ENCODE measurements around the gene BAHCC1.

BAHCC1 gene

DNA sequence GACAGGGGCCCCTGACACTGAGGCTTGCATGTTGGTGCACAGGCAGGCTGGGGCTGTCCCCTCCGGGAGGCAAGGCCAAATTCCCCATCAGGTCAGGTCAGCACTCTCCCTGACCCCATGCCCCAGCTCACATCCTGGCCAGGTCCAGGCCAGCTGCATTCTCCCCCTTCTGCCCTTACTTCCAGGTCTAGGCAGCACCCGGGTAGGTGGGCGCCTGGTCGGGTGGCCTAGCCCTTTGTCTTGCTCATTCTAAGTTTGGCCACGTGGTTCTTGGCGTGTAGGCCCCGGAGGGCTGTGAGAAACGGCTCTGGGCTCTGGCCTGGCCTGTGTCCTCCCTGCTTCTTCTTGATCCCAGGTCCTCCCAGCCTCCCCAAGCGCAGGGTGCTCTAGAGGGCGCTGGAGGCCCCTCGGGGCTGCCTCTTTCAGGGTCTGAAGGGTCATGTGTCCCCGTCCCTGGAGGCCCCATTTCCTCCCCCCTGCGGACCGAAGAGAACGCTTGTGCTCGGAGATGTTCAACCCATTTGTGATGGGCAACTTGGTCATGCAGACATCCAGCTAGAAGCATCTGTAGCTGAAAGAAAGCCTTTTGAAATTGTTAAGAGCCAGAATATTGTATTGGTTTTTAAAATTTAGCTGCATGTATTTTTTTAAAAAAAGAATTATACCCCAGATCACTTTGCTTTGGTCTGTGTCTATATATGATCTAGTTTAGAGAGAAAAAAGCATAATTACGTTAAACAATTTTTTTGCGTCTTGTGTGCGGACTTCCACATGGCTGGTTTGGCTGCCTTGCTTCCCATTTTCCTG, 6.7 kb downstream of the BAHCC1 start:
- peak; percentile 47 for DNase-seq (ENCODE audit: low read depth)
- peak overlapping the region; percentile 7 for H3K4me3 ChIP-seq (ENCODE audit: low read depth, low read length)

DNA sequence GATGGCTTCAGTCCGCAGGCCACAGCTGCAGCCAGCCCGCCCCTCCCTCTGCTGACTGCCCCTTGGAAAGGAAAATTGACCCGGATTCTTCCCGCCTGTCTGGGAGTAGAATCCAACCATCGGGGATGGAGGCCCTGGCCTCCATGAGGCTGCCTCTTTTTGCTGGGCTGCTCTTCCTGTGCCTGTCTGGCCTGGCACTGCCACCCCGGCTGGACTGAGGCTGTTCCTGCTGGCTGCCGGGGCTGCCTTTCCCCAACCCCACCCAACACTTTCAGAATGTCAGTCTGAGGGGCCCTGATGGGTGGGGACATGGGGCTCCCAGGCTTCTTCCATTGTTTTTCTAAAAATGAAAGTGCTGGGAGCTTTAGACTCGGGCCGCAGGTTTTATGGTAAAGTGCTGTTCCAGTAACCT, 7.3 kb downstream of the BAHCC1 start:
- DNase-seq (ENCODE audit: low read depth), result no peak
- TF ChIP-seq, protein P1, sequence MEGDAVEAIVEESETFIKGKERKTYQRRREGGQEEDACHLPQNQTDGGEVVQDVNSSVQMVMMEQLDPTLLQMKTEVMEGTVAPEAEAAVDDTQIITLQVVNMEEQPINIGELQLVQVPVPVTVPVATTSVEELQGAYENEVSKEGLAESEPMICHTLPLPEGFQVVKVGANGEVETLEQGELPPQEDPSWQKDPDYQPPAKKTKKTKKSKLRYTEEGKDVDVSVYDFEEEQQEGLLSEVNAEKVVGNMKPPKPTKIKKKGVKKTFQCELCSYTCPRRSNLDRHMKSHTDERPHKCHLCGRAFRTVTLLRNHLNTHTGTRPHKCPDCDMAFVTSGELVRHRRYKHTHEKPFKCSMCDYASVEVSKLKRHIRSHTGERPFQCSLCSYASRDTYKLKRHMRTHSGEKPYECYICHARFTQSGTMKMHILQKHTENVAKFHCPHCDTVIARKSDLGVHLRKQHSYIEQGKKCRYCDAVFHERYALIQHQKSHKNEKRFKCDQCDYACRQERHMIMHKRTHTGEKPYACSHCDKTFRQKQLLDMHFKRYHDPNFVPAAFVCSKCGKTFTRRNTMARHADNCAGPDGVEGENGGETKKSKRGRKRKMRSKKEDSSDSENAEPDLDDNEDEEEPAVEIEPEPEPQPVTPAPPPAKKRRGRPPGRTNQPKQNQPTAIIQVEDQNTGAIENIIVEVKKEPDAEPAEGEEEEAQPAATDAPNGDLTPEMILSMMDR (conservative IDR thresholded peaks at IDR 0.05; ENCODE audit: low read depth, low read length), result no peak
- no peak overlapping the region for H3K4me3 ChIP-seq (ENCODE audit: low read depth, low read length)

More for the DNA sequence above, 6.7 kb downstream of the BAHCC1 start:
- TF ChIP-seq, protein P1 (conservative IDR thresholded peaks at IDR 0.05; ENCODE audit: low read depth, low read length), result peak; percentile 56

DNA sequence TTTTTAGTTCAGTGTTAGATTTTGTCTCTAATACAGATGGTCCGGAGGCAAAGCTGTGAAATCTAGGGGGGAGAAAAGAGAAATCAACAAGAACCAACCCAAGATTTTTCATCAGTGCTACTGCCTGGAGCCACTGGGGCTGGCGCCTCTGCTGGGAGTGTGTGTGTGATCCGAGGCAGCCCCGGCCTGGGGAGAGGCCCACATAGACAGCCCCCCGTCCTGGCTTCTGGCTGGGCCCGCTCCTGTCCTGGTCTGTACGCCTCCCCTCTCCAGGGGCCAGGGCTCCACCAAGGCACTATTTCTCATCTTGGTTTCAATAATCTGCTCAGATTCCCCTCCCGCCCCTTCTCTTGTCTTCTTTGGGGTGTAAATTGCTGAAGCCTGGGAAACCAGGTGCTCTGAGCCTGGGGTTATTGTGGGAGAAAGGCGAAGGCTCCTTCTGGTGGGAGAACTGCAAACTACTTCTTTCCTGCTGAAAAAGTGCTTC, 7.8 kb downstream of the BAHCC1 start:
- DNase-seq (ENCODE audit: low read depth), result peak; percentile 31
- H3K4me3 ChIP-seq (ENCODE audit: low read depth, low read length), result no peak overlapping the region
- TF ChIP-seq, protein P1 (conservative IDR thresholded peaks at IDR 0.05; ENCODE audit: low read depth, low read length), result peak; percentile 36

DNA sequence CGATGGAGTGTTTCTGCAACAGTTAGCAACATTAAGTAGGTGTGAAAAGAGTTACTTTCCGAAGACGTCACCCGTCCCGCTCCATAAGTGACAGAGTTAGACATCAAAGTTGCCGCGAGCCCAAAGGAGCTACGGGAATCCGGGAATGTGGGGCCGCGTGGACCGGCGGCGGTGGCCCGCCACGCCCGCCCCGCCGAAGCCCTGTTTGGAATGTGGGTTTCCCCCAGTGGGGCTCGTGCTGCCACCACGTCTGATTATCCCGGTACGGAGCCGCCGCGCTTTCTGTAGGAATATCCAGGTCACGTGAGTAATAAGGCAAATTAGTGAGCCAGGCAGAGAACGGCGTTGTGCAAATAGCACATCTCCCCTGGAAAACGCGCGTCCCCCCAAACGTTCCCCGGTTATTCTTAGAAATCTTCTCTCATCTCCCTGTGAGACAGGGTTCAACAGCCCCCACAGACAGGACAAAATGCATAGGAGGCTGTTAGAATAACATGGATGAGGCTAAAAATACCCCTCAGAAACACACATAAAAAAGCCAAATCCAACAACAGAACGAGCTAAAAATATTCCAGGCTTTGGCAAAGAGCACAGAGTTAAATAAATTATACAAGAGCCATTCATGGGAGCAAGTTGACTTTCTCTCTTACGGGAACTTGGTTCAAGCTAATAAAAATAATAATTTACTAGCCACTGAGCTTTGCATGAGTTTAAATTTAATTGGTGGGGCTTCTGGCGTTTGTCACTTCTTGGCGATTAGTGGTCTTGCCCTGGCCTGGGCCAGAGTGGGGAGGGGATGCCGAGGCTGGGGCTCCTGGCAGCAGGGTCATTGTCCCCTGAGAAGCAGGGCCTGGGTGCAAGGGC, 8.6 kb downstream of the BAHCC1 start:
- peak overlapping the region; percentile 44 for H3K4me3 ChIP-seq (ENCODE audit: low read depth, low read length)
- TF ChIP-seq, protein P1 (conservative IDR thresholded peaks at IDR 0.05; ENCODE audit: low read depth, low read length), result no peak
- peak; percentile 26 for DNase-seq (ENCODE audit: low read depth)

DNA sequence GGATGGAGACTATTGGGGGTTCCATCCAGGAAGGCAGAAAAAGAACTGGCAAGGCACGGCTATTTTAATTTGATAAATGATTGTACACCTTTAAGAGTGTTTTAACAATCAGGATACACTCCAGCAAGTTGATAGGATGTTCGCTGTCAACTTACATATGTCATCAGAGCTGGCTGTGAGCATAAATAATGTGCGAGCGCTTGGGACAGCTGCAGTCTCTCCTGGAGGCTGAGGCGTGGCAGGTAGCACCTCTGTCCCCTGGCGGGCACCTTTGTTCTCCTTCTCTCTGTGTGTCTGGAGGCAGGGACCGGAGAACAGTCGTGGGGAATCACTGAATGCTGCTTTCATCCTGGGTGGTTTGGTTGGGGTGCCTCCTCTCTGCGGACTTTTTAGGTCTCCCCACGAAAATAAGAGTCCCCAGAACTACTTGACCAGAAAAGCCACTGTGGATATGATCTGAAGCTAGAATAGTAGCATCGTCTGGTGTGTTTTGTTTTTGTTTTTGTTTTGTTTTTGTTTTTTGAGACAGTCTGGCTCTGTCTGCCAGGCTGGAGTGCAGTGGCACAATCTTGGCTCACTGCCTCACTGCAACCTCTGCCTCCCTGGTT, 9.4 kb downstream of the BAHCC1 start:
- no peak overlapping the region for H3K4me3 ChIP-seq (ENCODE audit: low read depth, low read length)
- DNase-seq (ENCODE audit: low read depth), result no peak
- TF ChIP-seq, protein P1 (conservative IDR thresholded peaks at IDR 0.05; ENCODE audit: low read depth, low read length), result no peak

DNA sequence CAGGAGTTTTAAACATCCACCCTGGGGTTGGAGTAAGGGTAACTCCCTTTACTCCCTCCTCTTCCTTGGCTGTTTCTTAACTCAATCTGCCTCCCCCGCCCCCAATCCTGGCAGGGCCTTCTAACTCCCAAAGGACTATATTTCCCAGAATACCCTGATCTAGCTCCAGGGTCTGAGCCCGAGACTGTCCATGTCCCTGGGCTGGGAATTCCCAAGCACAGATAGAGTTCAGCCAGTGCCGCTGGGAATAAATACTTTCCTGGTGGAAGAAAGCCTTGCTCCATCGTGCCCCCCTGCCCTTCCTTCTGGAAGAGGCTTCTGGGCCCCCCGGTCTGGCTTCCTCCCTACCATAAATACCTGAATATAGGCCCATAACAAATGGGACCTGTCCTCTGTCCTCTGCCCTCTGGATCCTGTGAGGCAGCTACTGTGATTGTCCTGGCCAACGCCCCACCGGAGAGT, 10.2 kb downstream of the BAHCC1 start:
- TF ChIP-seq, protein P1 (conservative IDR thresholded peaks at IDR 0.05; ENCODE audit: low read depth, low read length), result no peak
- peak; percentile 51 for DNase-seq (ENCODE audit: low read depth)
- no peak overlapping the region for H3K4me3 ChIP-seq (ENCODE audit: low read depth, low read length)
